HFF-Myc (cell line): ENCODE measurements around the gene BANF1.
"Not testable (repeated sequence)": the region's sequence is repeated elsewhere in the genome, so short reads cannot be mapped to it uniquely, and the experiment has no call there.

Source experiments
- DNase-seq: peaks from one replicate; pipeline ENCODE4 v3.0.0-alpha.2; 2011; ENCODE audit warnings: low read depth; ENCODE audit errors: extremely low read depth
- H3K4me3 ChIP-seq: replicated peaks from 2 replicates; pipeline ENCODE4 v1.5.1; 2011; ENCODE audit warnings: low read depth, mild to moderate bottlenecking, control low read depth, low read length
- TF ChIP-seq, protein P1 (sequence below): IDR thresholded peaks from 2 replicates; pipeline ENCODE4 v1.5.1; 2012; ENCODE audit warnings: mild to moderate bottlenecking, low read depth, low read length, control low read depth; ENCODE audit errors: missing control alignments

Gene BANF1

GRCh38 chr11:66015936-66016792 is 13.9 kb downstream of the BANF1 start:
- no peak for DNase-seq
- no peak overlapping the region for H3K4me3 ChIP-seq
- TF ChIP-seq, protein P1, sequence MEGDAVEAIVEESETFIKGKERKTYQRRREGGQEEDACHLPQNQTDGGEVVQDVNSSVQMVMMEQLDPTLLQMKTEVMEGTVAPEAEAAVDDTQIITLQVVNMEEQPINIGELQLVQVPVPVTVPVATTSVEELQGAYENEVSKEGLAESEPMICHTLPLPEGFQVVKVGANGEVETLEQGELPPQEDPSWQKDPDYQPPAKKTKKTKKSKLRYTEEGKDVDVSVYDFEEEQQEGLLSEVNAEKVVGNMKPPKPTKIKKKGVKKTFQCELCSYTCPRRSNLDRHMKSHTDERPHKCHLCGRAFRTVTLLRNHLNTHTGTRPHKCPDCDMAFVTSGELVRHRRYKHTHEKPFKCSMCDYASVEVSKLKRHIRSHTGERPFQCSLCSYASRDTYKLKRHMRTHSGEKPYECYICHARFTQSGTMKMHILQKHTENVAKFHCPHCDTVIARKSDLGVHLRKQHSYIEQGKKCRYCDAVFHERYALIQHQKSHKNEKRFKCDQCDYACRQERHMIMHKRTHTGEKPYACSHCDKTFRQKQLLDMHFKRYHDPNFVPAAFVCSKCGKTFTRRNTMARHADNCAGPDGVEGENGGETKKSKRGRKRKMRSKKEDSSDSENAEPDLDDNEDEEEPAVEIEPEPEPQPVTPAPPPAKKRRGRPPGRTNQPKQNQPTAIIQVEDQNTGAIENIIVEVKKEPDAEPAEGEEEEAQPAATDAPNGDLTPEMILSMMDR = no peak

GRCh38 chr11:66016793-66017177 is 14.5 kb downstream of the BANF1 start:
- no peak for DNase-seq
- no peak overlapping the region for H3K4me3 ChIP-seq
- TF ChIP-seq, protein P1 = no peak

- TF ChIP-seq, protein P1 = no peak
- H3K4me3 ChIP-seq = no peak overlapping the region
- no peak for DNase-seq
Measured at GRCh38 chr11:66017321-66017720, 15.0 kb downstream of the BANF1 start.

- TF ChIP-seq, protein P1 = no peak
- no peak for DNase-seq
- no peak overlapping the region for H3K4me3 ChIP-seq
Measured at GRCh38 chr11:66020212-66020611, 17.9 kb downstream of the BANF1 start.

DNA sequence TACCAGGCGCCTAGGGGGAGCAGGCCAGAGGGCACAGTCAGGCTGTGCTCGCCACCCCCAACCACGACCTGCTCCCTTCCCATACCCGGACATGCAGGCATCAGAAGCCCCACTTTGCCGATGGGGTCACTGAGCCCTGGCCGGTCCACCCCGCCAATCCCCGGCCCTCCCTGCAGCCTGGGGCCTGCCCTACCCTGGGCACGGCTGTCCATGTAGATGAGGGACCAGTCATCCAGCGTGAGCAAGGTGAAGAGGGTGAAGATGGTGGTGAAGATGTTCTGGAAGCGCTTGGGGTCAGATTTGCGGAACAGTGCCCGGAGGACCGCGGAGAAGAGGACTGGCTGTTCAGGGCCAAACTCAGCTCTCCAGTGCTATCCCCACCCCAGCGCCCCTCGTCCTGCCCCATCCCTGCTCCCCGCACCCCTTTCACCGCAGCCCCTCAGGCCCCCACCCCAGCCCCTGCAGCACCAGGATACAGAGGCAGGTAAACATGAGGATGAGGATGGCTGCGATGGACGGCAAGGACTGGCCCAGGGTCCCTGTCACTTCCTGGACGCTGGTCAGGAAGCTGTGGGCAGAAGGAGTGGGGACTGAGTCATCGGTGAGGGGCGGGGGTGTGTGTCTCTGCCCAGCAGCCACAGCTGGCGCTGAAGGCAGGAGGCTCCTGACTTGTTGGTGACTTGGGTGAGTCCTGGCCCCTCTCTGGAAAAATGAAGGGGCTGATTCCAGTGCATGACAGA is 18.5 kb downstream of the BANF1 start:
- no peak overlapping the region for H3K4me3 ChIP-seq
- TF ChIP-seq, protein P1 = no peak
- DNase-seq = no peak

- no peak for DNase-seq
- no peak overlapping the region for H3K4me3 ChIP-seq
- TF ChIP-seq, protein P1 = peak; percentile 85
Measured at GRCh38 chr11:66022401-66023185, 20.3 kb downstream of the BANF1 start.

DNA sequence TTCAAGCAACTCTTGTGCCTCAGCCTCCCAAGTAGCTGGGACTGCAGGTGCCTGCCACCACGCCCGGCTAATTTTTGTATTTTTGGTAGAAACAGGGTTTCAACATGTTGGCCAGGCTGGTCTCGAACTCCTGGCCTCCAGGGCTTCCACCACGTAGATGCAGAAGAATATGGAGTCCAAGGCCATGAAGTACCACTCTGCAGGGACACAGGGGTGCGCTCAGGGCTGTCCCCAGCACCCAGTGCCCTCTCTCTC is 20.8 kb downstream of the BANF1 start:
- H3K4me3 ChIP-seq = not testable (repeated sequence)

More for the DNA sequence above, 20.8 kb downstream of the BANF1 start:
- not testable (repeated sequence) for DNase-seq
